ENCODE results near the gene CDH5.
"Not testable (repeated sequence)": the region's sequence is repeated elsewhere in the genome, so short reads cannot be mapped to it uniquely, and the experiment has no call there.

CDH5 gene

GRCh38 chr16:66439051-66439730 is 72.7 kb downstream of the CDH5 start:
- DNase-seq (ENCODE audit: low read depth), result no peak

DNA sequence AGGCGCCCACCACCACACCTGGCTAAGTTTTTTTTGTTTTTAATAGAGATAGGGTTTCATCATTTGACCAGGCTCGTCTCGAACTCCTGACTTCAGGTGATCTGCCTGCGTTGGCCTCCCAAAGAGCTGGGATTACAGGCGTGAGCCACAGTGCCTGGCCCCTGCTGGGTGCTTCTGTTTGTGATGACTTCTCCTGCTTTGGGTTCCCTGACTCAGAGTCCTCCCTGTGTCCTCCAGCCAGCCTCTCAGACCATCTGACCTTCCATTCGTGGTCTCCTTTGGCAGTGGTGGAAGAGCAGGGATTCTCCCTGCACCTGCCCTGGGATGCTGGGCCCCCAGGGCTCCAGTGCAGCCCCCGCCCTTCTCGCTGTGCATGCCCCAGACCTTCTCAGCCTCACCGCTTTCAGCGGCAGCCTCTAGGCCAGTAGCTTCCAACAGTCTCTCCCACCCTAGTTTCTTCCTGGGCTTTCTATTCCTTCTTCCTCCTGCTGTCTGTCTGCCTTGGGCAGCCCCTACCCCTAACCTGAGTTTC is 73.8 kb downstream of the CDH5 start:
- DNase-seq (ENCODE audit: low read depth), result no peak

GRCh38 chr16:66440970-66441369 is 74.5 kb downstream of the CDH5 start:
- no peak for DNase-seq (ENCODE audit: low read depth)

DNA sequence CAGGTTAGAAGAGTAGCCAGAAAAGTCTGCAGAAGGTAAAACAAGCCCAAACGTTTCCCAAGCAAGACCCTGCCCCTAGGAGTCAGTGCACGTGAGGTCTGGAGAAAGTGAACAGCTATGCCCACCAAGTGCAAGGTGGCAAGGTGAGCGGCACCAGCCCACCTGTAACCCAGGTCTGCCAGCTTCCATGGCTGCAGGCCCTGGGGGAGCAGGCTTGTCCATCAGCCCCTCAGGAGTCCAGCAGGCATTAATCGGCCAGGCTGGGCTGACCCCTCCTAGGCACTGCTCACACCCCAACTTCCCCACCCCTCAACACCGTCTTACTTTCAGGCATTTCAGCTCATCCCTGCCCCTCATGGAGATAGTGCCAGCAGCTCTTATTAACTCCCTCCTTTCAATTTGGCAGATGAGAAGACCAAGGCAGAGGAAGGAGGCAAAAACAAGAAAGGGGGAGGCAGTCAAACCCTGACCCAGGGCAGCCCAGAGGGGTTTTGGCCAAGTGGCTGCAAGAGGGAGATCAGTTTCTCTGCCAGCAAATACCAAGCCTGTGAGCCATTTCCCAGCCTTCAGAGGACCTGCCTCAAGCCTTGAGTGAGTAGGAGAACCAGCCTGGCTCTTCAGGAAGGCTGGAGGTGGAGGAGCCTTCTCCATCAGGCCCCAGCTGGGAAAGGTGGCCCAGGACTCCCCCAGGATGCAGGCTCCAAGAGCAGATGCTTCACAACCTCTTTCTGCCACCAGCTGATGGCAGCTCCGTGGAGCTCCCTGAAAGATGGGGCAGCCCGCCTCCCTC is 75.3 kb downstream of the CDH5 start:
- no peak for DNase-seq (ENCODE audit: low read depth)

DNA sequence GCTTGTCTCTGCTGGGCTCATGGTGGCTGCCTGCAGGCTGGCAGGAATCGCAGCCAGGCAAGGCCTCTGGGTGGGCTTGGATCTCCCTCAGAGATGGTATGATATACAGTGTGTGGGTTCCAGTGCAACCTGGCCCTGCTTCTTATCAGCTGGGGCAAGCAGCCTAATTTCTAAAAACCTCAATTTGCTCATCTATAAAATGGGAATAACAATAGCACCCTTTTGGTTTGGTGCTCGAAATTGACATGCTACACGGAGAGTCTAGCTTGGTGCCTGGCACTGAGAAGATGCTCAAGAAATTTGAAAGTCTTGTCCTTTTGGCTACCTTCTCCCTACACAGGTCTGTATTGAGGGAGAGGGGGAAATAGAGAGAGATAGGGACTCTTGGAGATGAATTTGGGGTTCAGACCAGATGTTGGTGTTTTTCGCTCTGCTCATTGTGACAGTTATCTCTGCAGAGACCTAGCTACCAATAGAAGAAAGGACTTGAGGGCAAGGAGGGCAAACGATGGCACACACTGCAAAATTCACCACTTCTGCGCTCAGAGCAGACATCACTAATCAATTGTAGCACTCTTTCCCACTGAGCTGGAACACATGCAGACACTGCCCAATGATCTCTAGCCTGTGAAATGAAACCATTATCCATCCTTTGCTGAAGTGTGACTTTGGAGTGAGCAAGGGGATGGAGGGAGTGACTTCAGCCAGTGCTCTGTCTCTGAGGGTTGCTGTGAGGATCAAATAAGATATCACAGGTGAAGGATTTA is 76.2 kb downstream of the CDH5 start:
- no peak for DNase-seq (ENCODE audit: low read depth)

GRCh38 chr16:66443269-66443652 is 76.8 kb downstream of the CDH5 start:
- DNase-seq (ENCODE audit: low read depth), result no peak

DNA sequence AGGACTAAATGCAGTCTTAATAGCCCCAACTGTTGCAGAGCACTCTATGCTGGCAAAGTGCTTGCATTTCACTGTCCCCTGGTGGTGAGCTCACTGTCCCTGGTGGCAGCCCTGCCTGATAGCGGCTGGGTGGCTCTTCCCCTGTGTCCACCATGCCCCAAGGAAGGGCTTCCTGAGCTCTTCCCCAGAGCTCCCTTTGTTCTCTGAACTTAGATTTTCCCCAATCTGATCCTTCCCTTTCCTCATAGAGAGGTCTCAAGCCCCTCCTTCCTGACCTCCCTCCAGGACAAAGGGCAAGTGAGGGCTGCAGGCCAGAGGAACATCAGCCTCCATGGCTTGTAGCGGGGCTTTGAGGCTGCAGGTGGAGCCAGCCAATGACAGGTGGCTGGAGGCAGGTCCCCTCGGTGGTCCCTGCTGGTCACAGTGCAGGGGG is 77.6 kb downstream of the CDH5 start:
- no peak for DNase-seq (ENCODE audit: low read depth)

DNA sequence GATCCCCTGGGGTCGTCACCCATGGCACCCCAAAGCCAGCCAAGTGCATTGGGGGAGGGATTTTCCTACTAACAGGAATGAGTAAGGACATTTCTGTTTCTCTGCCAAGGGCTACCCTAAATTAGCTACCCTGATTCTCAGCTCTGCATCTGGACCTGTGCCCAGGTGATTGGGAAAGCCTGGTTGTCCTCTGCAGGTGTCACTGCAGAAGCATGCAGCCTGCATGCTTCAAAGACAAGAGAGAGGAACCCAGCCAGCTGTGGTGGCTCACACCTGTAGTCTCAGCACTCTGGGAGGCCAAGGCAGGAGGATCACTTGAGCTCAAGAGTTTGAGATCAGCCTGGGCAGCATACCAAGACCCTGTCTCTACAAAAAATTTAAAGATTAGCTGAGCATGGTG is 80.2 kb downstream of the CDH5 start:
- DNase-seq (ENCODE audit: low read depth), result no peak

- DNase-seq (ENCODE audit: low read depth), result no peak
Observed at GRCh38 chr16:66447491-66447890, 81.0 kb downstream of the CDH5 start.

GRCh38 chr16:66451548-66451947 is 85.1 kb downstream of the CDH5 start:
- no peak for DNase-seq (ENCODE audit: low read depth)

GRCh38 chr16:66453230-66453629 is 86.7 kb downstream of the CDH5 start:
- DNase-seq (ENCODE audit: low read depth), result not testable (repeated sequence)

Measured in activated T-helper 1 cell treated with Interleukin-2 at 50 U/mL for 16 hours (primary cell).